NCI-H82 (cell line): ENCODE data around the gene ZFP36.

Source experiments
- DNase-seq: peaks from one replicate; lab custom pipeline; 2025; lab: John Stamatoyannopoulos, UW

Gene ZFP36

GRCh38 chr19:39419003-39419402 is 12.4 kb downstream of the ZFP36 start:
- no peak for DNase-seq

GRCh38 chr19:39420769-39421168 is 14.1 kb downstream of the ZFP36 start:
- no peak for DNase-seq

GRCh38 chr19:39422020-39422419 is 15.4 kb downstream of the ZFP36 start:
- DNase-seq = no peak

DNA sequence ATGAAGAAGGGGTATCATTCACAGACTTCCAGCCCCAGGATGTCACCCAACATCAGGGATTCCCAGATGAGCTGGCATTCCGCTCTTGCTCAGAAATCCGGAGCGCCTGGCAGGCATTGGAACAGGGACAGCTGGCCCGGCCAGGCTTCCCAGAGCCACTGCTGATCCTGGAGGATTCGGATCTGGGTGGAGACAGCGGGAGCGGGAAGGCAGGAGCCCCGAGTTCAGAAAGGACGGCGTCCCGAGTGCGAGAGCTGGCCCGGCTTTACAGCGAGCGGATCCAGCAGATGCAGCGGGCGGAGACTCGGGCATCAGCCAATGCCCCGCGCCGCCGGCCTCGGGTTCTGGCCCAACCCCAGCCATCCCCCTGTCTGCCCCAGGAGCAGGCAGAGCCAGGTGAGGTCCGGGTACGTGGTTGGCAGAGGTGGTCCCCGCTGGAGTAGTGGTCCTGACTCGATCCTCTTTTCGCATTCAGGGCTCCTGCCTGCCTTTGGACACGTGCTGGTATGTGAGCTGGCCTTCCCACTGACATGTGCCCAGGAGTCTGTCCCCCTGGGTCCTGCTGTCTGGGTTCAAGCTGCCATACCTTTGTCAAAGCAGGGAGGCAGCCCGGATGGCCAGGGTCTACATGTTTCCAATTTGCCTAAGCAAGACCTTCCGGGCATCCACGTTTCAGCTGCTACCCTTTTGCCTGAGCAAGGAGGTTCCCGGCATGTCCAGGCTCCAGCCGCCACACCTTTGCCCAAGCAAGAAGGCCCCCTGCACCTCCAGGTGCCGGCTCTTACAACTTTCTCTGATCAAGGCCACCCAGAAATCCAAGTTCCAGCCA is 16.8 kb downstream of the ZFP36 start:
- DNase-seq = no peak

GRCh38 chr19:39424934-39425333 is 18.3 kb downstream of the ZFP36 start:
- DNase-seq = no peak

GRCh38 chr19:39425744-39426143 is 19.1 kb downstream of the ZFP36 start:
- DNase-seq = no peak

DNA sequence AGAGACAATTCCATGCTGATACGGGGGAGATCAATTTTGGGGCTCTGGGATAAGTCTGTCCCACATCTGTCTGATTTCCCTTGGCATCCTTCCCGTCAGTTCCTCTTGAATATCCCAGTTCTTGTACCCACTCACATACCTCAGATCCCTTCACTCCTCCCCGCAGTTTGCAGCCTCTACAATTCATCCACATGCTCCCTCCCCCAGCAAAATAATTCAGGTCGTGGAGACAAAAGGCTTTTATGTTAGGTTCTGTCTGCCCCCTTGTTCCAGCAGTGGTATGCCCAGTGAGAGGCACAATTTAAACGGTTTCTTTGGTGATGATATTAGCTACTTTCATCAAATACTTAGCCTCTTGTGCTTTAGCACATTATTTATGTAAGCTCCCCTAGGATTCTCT is 19.5 kb downstream of the ZFP36 start:
- DNase-seq = no peak

GRCh38 chr19:39427707-39428106 is 21.1 kb downstream of the ZFP36 start:
- no peak for DNase-seq

GRCh38 chr19:39428283-39429112 is 21.9 kb downstream of the ZFP36 start:
- peak; percentile 63 for DNase-seq

- peak; percentile 71 for DNase-seq
Observed at GRCh38 chr19:39430675-39431593, 24.3 kb downstream of the ZFP36 start.

DNA sequence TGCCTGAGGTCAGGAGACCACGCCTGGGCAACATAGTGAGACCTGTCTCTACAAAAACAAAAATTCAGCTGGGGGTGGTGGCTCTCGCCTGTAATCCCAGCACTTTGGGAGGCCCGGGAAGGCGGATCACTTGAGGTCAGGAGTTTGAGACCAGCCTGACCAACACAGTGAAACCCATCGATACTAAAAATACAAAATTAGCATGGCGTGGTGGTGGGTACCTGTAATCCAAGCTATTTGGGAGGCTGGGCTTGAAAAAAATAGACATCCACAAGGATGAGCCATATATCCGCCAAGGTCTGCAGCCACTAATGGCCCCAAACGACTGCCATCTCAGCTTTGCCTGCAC is 26.0 kb downstream of the ZFP36 start:
- DNase-seq = no peak

DNA sequence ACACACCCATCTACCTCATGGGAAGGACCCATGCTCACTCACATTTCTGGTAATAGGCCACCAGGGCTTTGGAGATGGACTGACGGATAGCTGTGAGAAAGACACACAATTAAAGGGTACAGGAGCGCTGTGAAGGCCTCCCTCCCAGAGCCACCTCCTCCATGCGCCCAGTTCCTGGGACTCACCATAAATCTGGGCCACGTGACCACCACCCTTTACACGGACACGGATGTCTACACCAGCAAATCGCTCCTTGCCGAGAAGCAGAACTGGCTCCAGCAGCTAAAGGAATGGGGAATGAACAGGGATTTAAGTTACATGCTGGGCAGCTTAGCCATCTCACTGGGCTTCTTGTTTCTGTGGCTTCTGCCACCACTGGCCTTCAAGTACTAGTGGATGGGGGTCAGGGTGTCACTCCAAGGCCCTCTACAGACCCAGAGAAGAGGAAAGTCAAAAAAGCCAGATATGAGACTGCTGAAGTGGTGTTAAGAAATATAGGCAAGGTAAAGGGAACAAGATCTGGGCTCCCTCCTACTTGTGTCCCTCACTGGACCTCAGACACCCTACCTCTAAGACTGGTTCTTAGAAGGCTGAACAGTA is 26.9 kb downstream of the ZFP36 start:
- DNase-seq = no peak

- no peak for DNase-seq
Observed at GRCh38 chr19:39434123-39435076, 27.8 kb downstream of the ZFP36 start.

DNA sequence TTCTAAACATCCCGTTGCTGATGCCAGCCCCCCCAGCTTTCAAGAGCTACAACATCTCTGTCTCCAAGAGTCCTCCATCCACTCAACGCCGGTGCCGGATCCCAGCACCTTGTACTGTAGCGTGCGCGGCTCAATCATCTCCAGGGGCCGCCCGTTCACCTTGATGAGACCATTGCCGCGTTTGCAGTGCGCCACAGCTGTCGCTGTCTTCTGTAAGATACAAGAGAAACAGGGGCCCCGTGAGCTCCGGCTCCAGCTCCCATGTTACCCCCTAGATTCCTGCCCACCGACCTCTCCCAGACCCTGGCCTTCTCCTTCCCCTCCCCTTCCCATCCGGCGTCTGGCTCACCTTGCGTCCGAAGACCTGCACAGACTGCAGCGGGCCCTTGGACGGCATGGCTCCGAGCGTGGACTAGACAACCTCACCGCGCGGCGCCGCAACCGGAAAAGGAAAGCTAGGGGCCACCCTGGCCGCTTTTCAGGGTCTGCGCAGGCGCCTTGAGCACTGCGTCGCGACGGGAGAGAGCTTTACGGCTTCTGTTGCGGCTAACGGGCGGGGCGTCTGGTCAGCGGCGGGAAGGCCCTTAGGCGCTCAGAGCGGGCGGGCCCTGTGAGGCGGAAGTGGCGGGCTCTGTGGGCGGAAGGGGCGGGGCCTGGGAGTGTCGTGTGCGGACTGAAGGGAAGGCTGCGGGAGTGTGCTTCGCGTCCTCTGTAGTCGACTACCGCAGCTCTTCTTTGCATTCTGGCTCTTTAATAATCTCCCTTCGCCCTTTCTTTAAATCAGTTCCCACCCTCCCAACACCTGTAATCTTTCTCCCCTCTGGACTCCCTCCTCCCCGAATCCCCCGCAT is 29.1 kb downstream of the ZFP36 start, which contains the start of gene RPS16:
RPS16 (minus strand) TSS at position 451 of the 851 bp plus-strand sequence; CDS start at position 397, 54 bp downstream.
- peak; percentile 100 for DNase-seq

- no peak for DNase-seq
Observed at GRCh38 chr19:39436350-39436716, 29.7 kb downstream of the ZFP36 start.

- DNase-seq = no peak
Observed at GRCh38 chr19:39438270-39438934, 31.8 kb downstream of the ZFP36 start.

DNA sequence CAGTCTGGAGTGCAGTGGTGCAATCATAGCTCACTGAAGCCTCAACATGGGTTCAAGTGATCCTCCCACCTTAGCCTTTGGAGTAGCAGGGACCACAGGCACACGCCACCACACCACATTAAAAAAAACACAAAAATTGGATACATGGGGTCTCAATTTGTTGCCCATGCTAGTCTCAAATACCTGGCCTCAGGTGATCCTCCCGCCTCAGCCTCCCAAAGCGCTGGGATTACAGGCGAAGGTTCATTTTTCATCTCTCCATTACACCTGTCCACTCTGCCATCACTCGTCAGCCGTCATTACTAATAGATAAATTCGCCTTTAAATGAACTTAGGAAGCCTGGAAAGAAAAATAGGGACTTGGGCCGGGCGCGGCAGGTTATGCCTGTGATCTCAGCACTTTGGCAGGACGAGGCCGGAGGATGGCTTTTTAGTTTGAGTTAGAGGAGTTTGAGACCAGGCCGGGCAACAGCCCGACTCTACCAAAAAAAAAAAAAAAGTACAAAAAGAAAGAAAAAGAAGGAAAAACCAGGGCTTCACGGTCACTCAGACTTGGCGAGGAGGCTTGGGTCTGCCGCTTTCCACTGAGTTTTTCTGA is 38.0 kb downstream of the ZFP36 start:
- peak; percentile 30 for DNase-seq
